Heart right ventricle (tissue), 16 donors: Measurements from ENCODE around the gene PRM1. TPM values are rescaled to one million over a fixed set of nuclear protein-coding genes. Genes with fewer than 3 reads are reported as not detected.

Experiments used
- ATAC-seq, 8 donors: fragments of 200-7000 bp; cut with Tn5 transposase; one replicate each; pipeline ENCODE4 v1.9.1; 2020; ENCODE audit warnings: mild to moderate bottlenecking in 8 of 8, moderate library complexity in 8 of 8, moderate number of reproducible peaks in 1 of 8
- DNase-seq, 2 donors: peaks; one replicate each; pipeline ENCODE4 v3.0.0-alpha.2; 2020
- H3K27ac ChIP-seq, 10 donors: fragments of 200-600 bp; sonication (generic) in 2 of 10; one replicate each; pipeline versions ENCODE4 v1.5.0 to v1.8.0; 2020 to 2022; ENCODE audit warnings: mild to moderate bottlenecking in 3 of 10
- H3K27me3 ChIP-seq, 7 donors: fragments of 200-600 bp; one replicate each; pipeline ENCODE4 v1.8.0; 2021 to 2022; ENCODE audit warnings: mild to moderate bottlenecking in 2 of 7
- H3K36me3 ChIP-seq, 9 donors: fragments of 200-600 bp; sonication (generic) in 1 of 9; one replicate each; pipeline versions ENCODE4 v1.5.0 to v1.8.0; 2020 to 2022; ENCODE audit warnings: mild to moderate bottlenecking in 2 of 9
- H3K4me1 ChIP-seq, 9 donors: fragments of 200-600 bp; sonication (generic) in 1 of 9; one replicate each; pipeline versions ENCODE4 v1.5.0 to v1.8.0; 2020 to 2022; ENCODE audit warnings: mild to moderate bottlenecking in 4 of 9
- H3K4me3 ChIP-seq, 10 donors: fragments of 200-600 bp; sonication (generic) in 2 of 10; one replicate each; pipeline versions ENCODE4 v1.5.0 to v1.8.0; 2020 to 2022; ENCODE audit warnings: mild to moderate bottlenecking in 7 of 10, moderate library complexity in 2 of 10
- H3K9me3 ChIP-seq, 11 donors: fragments of 200-600 bp in 10 of 11; sonication (generic) in 2 of 11; one replicate each; pipeline versions ENCODE4 v1.5.0 to v1.8.0; 2013 to 2022; ENCODE audit warnings: mild to moderate bottlenecking in 2 of 11, control low read depth in 1 of 11, moderate library complexity in 1 of 11
- WGBS, 2 donors: extraction: QIAGEN DNeasy Blood & Tissue Kit; methylation state at CpG; one replicate each; pipeline ENCODE4 v1.1.7; 2013; ENCODE audit warnings: inconsistent platforms in 1 of 2; 5-methylcytosine and 5-hydroxymethylcytosine counted together
- intact Hi-C, 10 donors: fragments of 100-400 bp; cut with DNase I; formaldehyde crosslinking; loops; one replicate each; pipeline versions ENCODE4 v1.11.1 to v1.14.2; 2022
- polyA plus RNA-seq, 2 donors: library from polyadenylated mRNA; stranded (reverse); fragments of 200-250 nt; gene quantifications; one replicate each; pipeline ENCODE4 v1.2.3, GENCODE V29; 2013
- total RNA-seq, 10 donors: library from RNA; stranded (reverse); fragmentation: NEBNext Ultra II Directional in 3 of 10; extraction: Animal tissue kit (Norgen Biotek cat#: 25700) in 3 of 10; gene quantifications; one replicate each; pipeline versions ENCODE4 v1.2.1 to v1.2.4, GENCODE V29; 2021 to 2023
- TF ChIP-seq, protein P1 (sequence below), 9 donors: fragments of 200-600 bp; sonication (generic) in 2 of 9; IDR thresholded peaks; one replicate each; pipeline versions ENCODE4 v1.5.0 to v1.8.0; 2021 to 2022; ENCODE audit warnings: antibody characterized with exemption in 9 of 9, mild to moderate bottlenecking in 5 of 9, moderate library complexity in 1 of 9
- donor health status: Arrhythmogenic right ventricular cardiomyopathy.
- donor health status: ischemic (EF 13 %, LVEDD 7.1; RV severe dilation, severe dysfunction).
- donor health status: healthy with polysubstance abuse.
- donor health status: DM: no; HTN: yes; CAD: no.
- donor health status: DM: no; HTN: no; CAD: no.
- donor health status: ischemic (EF 25% LVEDD 6.9; RV normal size, moderate dysfunction).
- donor health status: ischemic (EF 25% LVEDD 5.7; RV mildly dilated, moderate dysfunction).
- donor health status: healthy.
- donor health status: DM: yes; HTN: yes; CAD: no.
- donor health status: Ischemic cardiomyopathy.
- donor health status: ischemic (EF 35%, LVEDD 5.7; RV mildly dilated, moderate dysfunction).
- donor health status: nonischemic (EF 11% LVEDD 7.7; RV severe dilation, severe dysfunction).
- donor health status: DM: yes; HTN: yes; CAD: no.
- donor health status: PGD.
- donor health status: ischemic (EF 29% LVEDD 5.4; RV normal size, mild dysfunction).
- donor health status: nonischemic (EF 23%, LVEDD 6.1; RV moderate dilation, normal function).

The PRM1 gene
- total and polyA plus RNA-seq, 12 donors: not detected

DNA sequence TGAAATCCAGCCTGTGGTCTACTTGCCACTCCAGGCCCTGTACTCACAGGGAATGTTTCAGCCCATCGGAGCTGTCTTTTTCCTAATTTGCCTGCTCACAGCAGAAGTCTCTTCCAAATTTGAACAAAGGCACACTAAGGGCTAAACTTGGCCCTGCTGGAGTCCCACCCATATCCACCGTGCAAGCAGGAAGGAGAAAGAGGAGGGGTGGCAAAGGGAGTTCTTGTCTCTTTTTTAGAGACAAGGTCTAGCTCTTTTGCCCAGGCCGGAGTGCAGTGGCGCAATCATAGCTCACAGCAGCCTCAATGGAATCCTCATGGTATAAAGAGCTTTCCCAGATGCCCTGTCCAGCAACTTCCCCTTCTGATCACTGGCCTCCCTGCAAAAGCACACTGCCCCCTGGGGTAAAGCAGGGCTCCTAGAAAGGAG lies 2.7 kb upstream of the PRM1 start:
- H3K4me3 ChIP-seq: no peak overlapping the region
- intact Hi-C loops: no loop called here
- H3K36me3 ChIP-seq: no peaks in the 10 kb centered on the region
- peaks cover 0 to 6% (median 0%) of the 10 kb centered on the region in 9 donors for H3K4me1 ChIP-seq
- H3K27ac ChIP-seq: no peak overlapping the region
- WGBS, 2 donors: 59 to 63% methylated on average over 4 of the region's 4 CpGs
- no peak for ATAC-seq
- peaks cover 0 to 3% (median 0%) of the 10 kb centered on the region in 7 donors for H3K27me3 ChIP-seq
- no peak for DNase-seq
- TF ChIP-seq, protein P1, sequence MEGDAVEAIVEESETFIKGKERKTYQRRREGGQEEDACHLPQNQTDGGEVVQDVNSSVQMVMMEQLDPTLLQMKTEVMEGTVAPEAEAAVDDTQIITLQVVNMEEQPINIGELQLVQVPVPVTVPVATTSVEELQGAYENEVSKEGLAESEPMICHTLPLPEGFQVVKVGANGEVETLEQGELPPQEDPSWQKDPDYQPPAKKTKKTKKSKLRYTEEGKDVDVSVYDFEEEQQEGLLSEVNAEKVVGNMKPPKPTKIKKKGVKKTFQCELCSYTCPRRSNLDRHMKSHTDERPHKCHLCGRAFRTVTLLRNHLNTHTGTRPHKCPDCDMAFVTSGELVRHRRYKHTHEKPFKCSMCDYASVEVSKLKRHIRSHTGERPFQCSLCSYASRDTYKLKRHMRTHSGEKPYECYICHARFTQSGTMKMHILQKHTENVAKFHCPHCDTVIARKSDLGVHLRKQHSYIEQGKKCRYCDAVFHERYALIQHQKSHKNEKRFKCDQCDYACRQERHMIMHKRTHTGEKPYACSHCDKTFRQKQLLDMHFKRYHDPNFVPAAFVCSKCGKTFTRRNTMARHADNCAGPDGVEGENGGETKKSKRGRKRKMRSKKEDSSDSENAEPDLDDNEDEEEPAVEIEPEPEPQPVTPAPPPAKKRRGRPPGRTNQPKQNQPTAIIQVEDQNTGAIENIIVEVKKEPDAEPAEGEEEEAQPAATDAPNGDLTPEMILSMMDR (IDR thresholded peaks at IDR 0.05): no peak
- H3K9me3 ChIP-seq: no peaks in the 10 kb centered on the region

DNA sequence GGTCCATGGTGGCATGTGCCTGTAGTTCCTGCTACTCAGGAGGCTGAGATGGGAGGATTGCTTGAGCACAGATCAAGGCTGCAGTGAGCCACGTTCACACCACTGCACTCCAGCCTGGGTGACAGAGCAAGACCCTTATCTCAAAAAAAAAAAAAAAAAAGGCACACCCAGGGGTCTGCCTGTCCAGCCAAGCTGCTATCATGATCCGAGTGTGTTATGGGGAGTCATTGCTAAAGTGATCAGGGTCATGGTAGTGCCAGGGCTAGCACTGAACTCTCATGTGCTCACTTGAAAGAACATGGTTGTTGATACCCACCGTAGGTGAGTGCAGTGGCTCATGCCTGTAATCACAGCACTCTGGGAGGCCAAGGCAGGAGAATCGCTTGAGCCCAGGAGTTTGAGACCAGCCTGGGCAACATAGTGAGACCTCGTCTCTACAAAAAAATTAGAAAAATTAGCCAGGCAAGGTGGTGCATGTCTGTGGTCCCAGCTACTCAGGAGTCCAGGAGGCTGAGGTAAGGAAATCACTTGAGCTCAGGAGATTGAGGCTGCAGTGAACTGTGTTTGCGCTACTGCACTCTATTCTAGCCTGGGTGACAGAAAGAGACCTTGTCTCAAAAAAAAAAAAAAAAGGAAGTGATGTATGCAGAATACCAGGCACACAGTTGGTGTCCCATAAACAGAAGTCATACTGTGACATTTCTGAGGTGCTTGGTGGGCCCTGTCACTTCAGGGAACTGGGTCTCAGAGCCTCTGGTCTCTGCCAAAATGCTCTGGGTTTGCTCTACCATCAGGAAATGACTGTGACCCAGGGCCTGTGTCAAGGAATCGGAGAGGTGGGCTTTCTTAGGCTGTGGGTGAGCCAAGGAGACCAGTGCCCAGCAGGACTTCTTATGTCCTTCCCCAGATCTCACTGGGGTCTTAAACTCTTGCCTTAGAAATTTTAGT lies 2.2 kb downstream of the PRM1 start:
- 79 to 83% methylated on average over 7 of the region's 7 CpGs for WGBS, 2 donors
- intact Hi-C loops: no loop called here
- Histone ChIP-seq H3K9me3 (peaks cover 0 to 3% (median 0%) of the 10 kb centered on the region in 11 donors), H3K27me3 (peaks cover 0 to 4% (median 0%) of the 10 kb centered on the region in 7 donors), H3K27ac (no peak overlapping the region), H3K4me3 (no peak overlapping the region), H3K4me1 (peaks cover 0 to 6% (median 0%) of the 10 kb centered on the region in 9 donors), H3K36me3 (no peaks in the 10 kb centered on the region)
- TF ChIP-seq, protein P1 (IDR thresholded peaks at IDR 0.05): no peak
- no peak for DNase-seq
- ATAC-seq: no peak

DNA sequence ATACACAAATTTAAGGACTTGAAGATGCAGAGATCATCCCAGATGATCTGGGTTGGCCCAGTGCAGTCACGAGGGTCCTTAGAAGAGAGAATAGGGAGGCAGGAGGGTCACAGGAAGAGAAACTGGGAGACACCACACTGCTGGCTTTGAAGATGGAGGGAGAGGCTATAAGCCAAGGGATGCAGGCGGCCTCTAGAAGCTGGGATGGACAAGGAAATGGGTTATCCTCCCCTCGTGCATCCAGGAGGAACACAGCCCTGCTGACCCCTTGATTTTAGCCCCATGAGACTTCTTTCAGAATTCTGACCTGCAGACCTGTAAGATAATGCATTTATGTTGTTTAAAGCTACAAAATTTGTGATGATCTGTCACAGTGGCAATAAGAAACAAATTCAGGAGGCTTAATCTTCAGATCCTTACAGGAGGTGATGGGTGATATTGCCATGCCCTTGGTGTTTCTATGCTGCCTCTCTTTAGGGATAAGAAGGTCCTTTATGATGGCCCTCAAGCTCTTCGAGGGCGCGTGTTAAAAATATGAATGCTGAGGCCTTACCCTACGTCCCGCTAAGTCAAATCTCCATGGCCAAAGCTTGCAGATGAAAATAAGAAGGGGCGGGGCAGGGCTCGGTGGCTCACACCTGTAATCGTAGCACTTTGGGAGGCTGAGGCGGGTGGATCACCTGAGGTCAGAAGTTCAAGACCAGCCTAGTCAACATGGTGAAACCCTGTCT lies 3.4 kb downstream of the PRM1 start:
- intact Hi-C loops: no loop called here
- Histone ChIP-seq H3K36me3 (no peaks in the 10 kb centered on the region), H3K4me3 (no peak overlapping the region), H3K27me3 (peaks cover 0 to 4% (median 0%) of the 10 kb centered on the region in 7 donors), H3K27ac (no peak overlapping the region), H3K9me3 (peaks cover 0 to 3% (median 0%) of the 10 kb centered on the region in 11 donors), H3K4me1 (no peaks in the 10 kb centered on the region)
- DNase-seq (no peak), ATAC-seq (no peak)
- TF ChIP-seq, protein P1 (IDR thresholded peaks at IDR 0.05): no peak
- 87 to 89% methylated on average over 12 of the region's 12 CpGs for WGBS, 2 donors

- intact Hi-C loops: no loop called here
These were observed 4.1 kb downstream of the PRM1 start for GRCh38 chr16:11276896-11277593.

More at GRCh38 chr16:11276896-11277593, 4.1 kb downstream of the PRM1 start:
- DNase-seq: no peak
- Histone ChIP-seq H3K27me3 (peaks cover 0 to 4% (median 0%) of the 10 kb centered on the region in 7 donors), H3K27ac (no peak overlapping the region), H3K4me1 (no peaks in the 10 kb centered on the region), H3K36me3 (no peaks in the 10 kb centered on the region), H3K4me3 (no peak overlapping the region), H3K9me3 (peaks cover 0 to 3% (median 0%) of the 10 kb centered on the region in 11 donors)
- WGBS, 2 donors: 83 to 93% methylated on average over 11 of the region's 11 CpGs
- TF ChIP-seq, protein P1 (IDR thresholded peaks at IDR 0.05): no peak
- no peak for ATAC-seq
